NCI-H82 treated with DMSO at 0.1 percent for 48 hours (cell line): ENCODE measurements around the gene UVRAG.
"Not testable (repeated sequence)": the region's sequence is repeated elsewhere in the genome, so short reads cannot be mapped to it uniquely, and the experiment has no call there.

Source experiments
- DNase-seq: peaks from one replicate; lab custom pipeline; 2025; ENCODE audit not compliant: unreplicated experiment; lab: John Stamatoyannopoulos, UW

Gene UVRAG

DNA sequence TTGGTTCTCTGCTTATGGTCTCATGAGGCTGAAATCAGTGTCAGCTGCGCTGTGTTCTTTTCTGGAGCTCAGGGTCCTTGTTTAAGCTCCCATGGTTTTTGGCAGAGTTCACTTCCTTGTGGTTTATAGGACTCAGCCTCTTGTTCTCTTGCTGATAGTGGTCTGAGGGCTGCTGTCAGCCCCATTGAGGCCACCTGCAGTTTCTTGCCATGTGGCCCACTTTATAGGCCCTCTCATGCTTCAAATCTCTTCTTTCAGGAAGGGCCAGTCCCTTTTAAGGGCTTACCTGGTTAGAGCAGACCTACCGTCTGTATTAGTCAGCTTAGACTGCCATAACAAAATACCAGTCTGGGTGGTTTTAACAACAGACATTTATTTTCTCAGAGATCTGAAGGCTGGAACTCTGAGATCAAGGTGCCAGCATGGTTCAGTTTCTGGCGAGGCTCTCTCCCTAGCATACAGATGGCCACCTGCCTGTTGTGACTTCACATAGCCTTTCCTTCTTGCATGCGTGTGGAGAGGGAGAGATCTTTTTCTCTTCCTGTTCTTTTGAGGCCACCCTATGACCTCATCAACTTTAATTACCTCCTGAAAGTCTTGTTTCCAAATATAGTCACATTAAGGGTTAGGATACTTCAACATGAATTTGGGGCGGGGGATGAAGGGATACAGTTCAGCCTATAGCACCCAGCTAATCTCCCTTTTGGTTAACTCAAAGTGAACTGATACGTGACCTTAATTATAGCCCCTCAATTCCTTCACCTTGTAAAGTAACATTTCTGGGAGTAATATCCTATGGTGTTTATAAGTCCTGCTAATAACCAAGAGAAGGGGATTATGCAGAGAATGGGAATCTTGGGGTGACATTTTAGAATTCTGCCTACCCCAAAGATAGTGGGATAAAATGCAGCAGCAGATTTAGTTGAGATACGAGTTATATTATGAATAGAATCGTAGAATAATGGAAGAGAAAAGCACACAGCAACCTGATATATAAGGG, 131.8 kb downstream of the UVRAG start:
- peak; percentile 67 for DNase-seq

DNA sequence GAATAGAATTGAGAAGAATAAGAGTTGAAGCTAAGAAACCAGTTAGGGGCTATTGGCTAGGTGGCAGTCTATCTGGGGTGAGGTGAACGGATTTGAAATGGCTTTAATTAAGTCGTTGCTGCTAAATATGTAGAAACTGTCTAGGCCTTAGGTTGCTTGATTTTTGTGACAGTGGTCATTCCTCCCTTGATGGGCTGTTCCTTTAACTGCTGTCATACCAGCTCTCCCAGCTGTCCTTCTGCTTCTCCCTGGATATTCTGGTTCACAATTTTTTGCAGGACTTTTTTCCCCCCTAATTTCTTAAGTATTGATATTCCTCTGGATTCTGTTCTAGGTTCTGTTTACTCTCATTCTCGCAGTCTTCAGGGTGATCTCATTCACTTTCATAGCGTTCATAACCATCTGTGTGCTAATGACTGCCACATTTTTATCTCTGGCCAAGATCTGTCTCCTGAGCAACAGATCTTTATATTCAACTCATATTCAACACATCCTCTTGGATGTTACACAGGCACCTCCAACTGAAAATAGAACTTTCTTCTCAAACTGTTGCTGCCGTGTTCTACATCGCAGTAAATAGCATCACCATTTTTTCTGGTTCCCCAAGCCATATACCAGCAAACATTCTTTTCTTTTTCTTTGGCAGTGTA, 134.1 kb downstream of the UVRAG start:
- DNase-seq = no peak

GRCh38 chr11:75950141-75950540, 135.1 kb downstream of the UVRAG start:
- DNase-seq = no peak

DNA sequence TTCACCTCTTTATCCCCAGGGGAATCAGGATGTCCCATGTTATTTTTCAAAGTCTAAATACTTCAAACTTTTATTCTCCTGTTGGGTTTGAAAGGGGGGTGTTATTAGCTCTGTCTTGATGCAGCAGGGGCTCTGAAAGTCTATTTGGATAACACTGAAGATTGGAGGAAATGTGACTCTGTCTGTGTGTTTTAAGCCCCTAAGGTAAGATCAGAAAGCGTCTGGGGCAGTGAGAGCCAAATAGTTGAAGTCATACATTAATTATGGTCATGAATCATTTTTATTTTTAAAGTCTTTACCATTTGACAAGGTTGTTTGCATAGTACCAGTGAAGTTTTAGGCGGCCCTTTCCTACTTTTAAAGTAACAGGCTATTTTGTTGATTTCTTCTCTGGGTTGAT, 139.0 kb downstream of the UVRAG start:
- no peak for DNase-seq

GRCh38 chr11:75955443-75955842, 140.4 kb downstream of the UVRAG start:
- peak; percentile 23 for DNase-seq

DNA sequence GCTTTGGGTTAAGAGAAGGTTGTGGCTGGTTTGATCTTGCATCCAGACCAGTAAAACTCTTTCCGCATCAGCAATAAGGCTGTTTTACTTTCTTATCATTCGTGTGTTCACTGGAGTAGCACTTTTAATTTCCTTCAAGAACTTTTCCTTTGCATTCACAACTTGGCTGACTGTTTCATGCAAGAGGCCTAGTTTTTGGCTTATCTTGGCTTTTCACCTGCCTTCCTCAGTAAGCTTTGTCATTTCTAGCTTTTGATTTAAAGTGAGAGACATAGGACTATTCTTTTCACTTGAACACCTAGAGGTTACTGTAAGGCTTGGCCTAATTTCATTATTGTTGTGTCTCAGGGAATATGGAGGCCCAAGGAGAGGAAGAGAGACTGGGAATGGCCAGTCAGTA, 144.5 kb downstream of the UVRAG start:
- no peak for DNase-seq

DNA sequence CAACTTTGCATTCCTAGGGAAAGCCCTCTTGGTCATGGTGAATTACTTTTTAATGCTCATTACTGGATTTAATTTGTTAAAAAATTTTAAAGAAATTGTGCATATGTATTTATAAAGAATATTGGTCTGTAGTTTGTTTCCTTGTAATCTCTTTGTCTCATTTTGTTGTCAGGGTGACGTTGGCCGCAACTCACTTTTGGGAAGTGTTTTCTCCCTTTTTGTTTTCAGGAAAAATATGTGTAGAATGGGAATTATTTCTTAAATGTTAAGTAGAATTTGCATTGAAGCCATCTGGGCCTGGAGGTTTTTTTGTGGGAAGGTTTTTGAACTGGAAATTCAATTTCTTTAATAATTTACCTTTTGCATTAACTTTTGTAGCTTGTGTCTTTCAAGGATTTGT, 149.1 kb downstream of the UVRAG start:
- no peak for DNase-seq

DNA sequence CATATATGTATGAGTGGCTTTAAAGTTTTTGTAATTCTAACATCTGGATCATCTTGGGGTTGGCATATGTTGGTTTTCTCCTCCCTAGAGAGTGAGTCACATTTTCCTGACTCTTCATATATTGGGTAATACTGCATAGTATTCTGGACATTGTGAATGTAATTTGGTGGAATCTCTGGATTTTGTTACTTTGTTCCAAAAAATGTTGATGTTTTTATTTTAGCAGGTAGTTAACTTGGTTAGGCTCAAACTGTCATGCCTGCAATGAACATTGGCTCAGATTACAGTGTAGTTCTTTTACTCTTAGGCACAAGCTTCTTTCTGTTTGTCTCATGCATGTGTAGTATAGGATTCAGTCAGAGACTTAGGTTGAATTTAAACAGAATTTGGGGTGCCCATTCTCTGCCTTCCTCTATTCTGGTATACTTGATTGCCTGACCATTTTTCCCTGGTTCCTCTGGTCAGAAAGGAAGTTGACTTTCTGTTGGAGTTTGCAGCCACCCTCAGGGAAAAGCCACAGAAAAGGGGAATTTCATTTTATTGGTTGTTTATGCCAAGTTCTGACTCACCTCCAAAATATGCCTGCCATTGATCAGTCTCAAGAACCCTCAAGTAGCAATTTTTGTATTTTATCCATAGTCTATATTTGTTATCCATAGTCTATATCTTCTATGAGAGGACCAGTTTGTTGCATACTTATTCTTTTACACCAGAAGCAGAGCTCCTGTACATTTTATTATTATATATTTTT, 151.7 kb downstream of the UVRAG start:
- no peak for DNase-seq

GRCh38 chr11:75968021-75968625, 153.1 kb downstream of the UVRAG start:
- no peak for DNase-seq

DNA sequence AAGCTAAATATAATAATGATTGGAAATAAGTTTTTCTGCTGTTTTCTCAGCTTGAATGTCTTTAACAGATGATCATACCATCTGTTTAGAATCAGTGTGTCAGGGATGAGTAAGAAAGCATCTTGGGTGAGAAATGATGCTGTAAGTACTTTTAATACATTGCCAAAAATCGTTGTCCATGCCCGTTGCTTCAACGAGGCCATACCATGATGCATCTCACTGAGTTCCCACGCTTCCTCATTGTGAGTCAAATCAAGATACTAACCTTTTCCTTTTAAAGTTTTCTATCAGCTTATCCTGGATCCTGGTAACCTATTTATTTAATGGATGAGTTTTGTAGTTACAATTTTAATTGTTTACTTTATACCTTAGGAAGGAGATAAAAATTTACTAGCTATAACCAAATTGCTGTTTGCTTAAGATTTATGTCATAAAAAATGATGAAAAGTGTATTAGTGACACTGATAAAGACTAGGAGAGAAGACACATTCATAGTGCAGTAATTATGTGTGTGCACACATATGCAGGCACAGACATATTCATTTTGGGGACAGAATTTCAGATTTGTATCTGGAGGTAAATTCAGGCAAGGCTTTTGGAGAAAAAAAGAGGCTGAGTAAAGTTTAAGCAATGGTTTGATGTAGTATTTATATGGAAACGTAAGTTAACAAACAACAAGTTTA, 154.8 kb downstream of the UVRAG start:
- no peak for DNase-seq

DNA sequence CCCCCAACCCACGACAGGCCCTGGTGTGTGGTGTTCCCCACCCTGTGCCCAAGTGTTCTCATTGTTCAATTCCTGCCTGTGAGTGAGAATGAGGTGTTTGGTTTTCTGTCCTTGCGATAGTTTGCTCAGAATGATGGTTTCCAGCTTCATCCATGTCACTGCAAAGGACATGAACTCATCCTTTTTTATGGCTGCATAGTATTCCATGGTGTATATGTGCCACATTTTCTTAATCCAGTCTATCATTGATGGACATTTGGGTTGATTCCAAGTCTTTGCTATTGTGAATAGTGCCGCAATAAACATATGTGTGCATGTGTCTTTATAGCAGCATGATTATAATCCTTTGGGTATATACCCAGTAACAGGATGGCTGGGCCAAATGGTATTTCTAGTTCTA, 158.7 kb downstream of the UVRAG start:
- DNase-seq = not testable (repeated sequence)

DNA sequence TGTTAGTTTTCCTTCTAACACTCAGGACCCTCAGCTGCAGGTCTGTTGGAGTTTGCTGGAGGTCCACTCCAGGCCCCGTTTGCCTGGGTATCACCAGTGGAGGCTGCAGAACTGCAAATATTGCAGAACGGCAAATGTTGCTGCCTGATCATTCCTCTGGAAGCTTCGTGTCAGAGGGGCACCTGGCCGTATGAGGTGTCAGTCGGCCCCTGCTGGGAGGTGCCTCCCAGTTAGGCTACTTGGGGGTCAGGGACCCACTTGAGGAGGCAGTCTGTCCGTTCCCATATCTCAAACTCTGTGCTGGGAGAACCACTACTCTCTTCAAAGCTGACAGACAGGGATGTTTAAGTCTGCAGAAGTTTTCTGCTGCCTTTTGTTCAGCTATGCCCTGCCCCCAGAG, 164.1 kb downstream of the UVRAG start:
- DNase-seq = not testable (repeated sequence)

DNA sequence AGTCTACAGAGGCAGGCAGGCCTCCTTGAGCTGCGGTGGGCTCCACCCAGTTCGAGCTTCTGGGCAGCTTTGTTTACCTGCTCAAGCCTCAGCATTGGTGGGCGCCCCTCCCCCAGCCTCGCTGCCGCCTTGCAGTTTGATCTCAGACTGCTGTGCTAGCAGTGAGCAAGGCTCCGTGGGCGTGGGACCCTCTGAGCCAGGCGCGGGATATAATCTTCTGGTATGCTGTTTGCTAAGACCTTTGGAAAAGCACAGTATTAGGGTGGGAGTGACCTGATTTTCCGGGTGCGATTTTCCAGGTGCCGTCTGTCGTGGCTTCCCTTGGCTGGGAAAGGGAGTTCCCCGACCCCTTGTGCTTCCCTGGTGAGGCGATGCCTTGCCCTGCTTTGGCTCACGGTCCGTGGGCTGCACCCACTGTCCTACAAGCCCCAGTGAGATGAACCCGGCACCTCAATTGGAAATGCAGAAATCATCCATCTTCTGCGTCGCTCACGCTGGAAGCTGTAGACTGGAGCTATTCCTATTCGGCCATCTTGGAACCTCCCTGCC, 164.5 kb downstream of the UVRAG start:
- not testable (repeated sequence) for DNase-seq

GRCh38 chr11:75980031-75980430, 165.0 kb downstream of the UVRAG start:
- no peak for DNase-seq

DNA sequence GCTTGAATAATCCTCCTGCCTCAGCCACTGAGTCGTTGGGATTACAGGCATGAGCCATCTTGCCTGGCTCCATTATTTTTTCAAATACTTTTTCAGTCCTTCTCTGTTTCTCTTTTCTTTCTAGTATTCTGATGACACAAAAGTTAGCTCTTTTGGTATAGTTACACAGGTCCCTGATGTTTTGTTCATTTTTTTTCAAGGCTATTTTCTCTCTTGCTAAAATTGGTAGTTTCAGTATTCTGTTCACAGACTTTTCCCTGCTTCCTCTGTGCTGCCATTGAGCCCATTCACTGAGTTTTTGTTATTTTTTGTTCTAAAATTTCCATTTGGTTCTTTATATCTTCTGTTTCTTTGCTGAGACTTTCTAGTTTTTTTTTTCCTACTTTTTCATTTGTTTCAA, 166.5 kb downstream of the UVRAG start:
- DNase-seq = no peak

DNA sequence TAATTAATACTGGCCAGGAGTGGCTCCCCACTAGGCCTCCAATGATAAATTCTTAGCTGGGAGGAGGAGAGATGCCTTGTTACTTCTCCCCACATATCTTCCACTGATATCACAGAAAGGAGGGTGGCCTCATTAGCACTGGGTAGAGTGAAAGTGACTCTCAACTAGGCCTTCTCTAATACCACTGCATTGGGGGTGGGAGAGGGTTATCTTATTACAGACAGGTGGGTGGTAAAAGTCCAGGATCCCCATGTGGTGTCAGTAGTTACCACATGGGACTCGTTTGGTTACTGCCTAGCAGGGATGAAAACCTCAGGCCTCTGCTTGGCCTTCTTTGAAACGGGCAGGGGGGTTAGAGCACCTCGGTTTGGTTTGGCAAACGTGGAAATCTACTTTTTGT, 167.3 kb downstream of the UVRAG start:
- DNase-seq = no peak

- no peak for DNase-seq
Measured at GRCh38 chr11:75986966-75987365, 172.0 kb downstream of the UVRAG start.

- no peak for DNase-seq
Measured at GRCh38 chr11:75993126-75993525, 178.1 kb downstream of the UVRAG start.

GRCh38 chr11:75994616-75995015, 179.6 kb downstream of the UVRAG start:
- DNase-seq = no peak
